ENCODE data around the gene PLXNB2.

The PLXNB2 gene

GRCh38 chr22:50310031-50310722 is 2.7 kb upstream of the PLXNB2 start:
- DNase-seq, result no peak

GRCh38 chr22:50309601-50309991 is 2.1 kb upstream of the PLXNB2 start:
- DNase-seq, result no peak

DNA sequence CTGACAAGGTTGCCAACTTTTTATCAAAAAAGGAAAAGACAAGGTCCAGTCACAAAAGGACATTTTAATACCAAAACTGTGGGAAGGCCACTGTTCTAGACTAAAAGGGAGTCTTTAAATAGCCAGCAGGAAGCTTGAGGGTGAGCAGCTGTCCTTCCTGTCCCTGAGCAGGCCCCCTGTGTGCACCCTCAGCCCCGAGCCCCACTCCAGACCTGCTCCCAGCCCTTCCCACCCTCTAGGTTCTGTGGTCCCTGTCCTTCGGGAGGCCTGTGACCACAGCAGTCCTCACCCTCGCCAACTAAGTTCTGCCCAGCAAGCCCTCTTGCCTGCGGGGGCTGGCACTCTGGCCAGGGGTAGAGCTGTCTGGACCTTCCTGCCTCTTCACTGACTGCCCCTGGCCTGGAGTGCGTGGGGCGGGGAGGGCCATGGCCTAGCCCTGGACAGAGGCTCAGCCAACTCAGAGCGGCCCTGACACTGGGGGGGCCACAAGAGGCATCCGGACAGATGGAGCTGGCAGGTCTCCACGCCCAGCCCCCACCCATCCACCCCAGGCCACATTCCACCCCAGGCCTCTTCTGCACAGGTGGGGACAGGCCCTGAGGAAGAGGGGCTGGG is 1.6 kb upstream of the PLXNB2 start:
- no peak for DNase-seq

GRCh38 chr22:50308597-50308935 is 1.1 kb upstream of the PLXNB2 start:
- no peak for DNase-seq

- no peak for DNase-seq
Observed at GRCh38 chr22:50307890-50308596, 597 bp upstream of the PLXNB2 start.

GRCh38 chr22:50305923-50306566 is 1.4 kb downstream of the PLXNB2 start:
- no peak for DNase-seq

DNA sequence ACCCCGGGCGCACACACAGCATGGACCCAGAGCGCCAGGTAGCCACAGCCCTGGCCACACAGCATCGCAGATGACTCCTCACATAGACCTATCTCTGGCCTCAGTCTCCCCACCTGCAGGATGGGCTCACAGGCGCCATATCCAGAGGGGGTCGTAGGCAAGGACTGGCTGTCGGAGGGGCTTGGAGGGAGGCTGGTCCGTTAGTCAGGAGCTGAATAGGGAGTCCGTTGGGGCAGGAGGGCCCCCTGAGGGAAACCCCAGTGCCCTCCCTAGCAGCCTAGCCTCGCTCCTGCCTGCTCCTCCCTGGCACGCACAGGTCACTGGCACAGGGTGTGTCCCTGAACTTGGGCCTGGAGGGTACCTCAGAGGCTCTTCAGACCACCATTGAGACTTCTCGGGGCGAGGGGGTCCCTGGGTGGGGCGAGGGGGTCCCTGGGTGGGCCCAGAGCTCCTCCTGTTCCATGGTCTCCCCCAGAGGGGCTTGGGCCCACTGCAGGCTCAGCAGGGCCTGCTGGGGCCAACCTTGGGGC is 2.0 kb downstream of the PLXNB2 start:
- DNase-seq, result no peak

- no peak for DNase-seq
Observed at GRCh38 chr22:50304528-50305392, 2.7 kb downstream of the PLXNB2 start.

GRCh38 chr22:50303848-50304527 is 3.5 kb downstream of the PLXNB2 start:
- no peak for DNase-seq

- no peak for DNase-seq
Observed at GRCh38 chr22:50303515-50303847, 4.0 kb downstream of the PLXNB2 start.

GRCh38 chr22:50302564-50302963 is 4.9 kb downstream of the PLXNB2 start:
- no peak for DNase-seq

GRCh38 chr22:50302041-50302541 is 5.4 kb downstream of the PLXNB2 start:
- no peak for DNase-seq

GRCh38 chr22:50301581-50301991 is 5.9 kb downstream of the PLXNB2 start:
- DNase-seq, result no peak

GRCh38 chr22:50300620-50301257 is 6.7 kb downstream of the PLXNB2 start:
- DNase-seq, result no peak

DNA sequence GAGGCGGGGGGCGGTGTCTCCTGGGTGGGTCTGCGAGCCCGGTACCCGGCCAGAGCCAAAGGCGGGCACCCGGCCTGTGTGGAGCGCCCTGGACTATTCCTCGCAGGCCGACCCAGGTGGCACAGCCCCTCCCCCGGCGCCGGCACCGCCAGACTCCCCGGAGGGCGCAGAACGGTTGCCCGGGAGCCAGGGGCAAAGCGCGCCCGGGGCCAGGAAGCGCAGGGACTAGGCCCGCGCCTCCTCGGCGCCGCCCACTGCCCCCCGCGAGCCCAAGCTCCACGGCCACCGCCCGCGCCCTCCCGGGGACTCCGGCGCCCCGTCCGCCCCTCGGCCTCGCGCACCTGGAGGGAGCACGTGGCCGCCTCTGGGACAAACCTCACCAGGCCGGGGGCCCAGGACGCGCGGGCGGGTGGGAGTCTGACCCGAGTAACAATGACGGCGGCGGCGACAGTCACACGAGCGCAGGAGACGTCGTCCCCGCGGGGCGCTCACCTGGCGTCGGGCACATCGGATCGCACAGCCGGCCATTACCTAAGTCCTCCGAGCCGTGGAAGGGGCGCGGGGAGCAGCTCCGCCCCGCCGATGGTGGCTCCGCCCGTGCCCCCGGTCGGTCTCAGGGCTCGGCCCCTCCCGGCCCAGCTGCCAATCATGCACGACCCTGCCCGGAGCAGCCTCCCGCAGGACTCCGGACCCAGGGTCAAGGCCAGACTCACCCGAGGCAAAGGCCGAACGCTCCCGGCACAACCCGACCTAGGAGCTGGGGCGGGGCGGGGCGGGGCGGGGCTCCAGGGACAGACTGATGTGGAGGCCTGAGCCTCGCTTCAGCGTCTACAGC is 7.4 kb downstream of the PLXNB2 start:
- DNase-seq, result no peak

GRCh38 chr22:50298937-50299784 is 8.3 kb downstream of the PLXNB2 start:
- no peak for DNase-seq

GRCh38 chr22:50298266-50298637 is 9.2 kb downstream of the PLXNB2 start:
- no peak for DNase-seq

DNA sequence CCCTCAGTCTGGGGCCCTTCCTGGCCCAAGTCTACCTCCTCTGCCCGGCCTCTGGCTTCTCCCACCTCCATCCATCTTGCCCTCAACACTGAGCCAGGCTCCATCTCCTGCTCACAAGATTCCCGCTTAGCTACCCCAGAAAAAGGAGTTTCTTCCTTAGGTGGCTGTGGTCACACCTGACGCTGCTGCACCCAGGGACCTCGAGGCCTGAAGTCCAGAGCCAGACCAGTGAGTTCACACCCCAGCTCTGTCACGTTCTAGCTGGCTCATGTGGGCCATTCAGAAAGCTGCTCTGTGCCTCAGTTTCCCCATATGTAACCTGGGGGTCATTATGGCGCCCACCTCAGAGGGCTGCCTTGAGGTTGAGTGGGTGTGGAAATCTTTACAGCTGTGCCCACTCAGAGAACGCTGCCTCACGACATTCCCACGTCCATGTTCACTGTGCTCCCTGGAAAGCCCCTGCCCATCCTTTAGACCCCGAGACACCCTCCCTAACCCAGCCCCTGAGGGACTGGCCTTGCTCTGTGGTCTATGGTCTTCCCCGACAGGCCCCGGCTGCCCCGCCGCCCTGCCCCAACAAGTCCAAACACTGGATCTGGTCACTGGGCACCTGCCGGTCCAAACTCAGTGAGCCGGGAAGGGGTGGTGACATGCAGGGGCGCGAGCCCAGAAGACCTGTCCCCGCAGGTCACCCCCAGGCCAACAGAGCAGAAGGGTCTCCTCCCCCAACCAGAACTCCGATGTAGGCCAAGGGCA is 9.8 kb downstream of the PLXNB2 start:
- DNase-seq, result no peak
